ENCODE measurements around the gene ITPKB. TPM values are rescaled to one million over a fixed set of nuclear protein-coding genes. Genes with fewer than 3 reads are reported as not detected.

ITPKB gene
- total RNA-seq, 1 experiment from 2014 or later: 4.4 TPM

- no peak overlapping the region for H3K27ac Mint-ChIP-seq (ENCODE audit: unreplicated experiment)
- H3K4me3 Mint-ChIP-seq (ENCODE audit: unreplicated experiment): no peak overlapping the region
- no peaks in the 10 kb centered on the region for H3K9me3 ChIP-seq
- POLR2A ChIA-PET: no interaction called here
- no peaks in the 10 kb centered on the region for H3K4me1 ChIP-seq
- no peak for TF ChIP-seq CTCF (IDR thresholded peaks at IDR 0.05; ENCODE audit: insufficient read depth in 1 of 2, low read depth in 1 of 2, low read length in 1 of 2, severe bottlenecking in 1 of 2, unreplicated experiment in 1 of 2)
- H3K9me3 Mint-ChIP-seq (ENCODE audit: unreplicated experiment): no peaks in the 10 kb centered on the region
- no peaks in the 10 kb centered on the region for H3K27me3 Mint-ChIP-seq (ENCODE audit: insufficient read depth, unreplicated experiment)
- CTCF ChIA-PET: no interaction called here
- no peaks in the 10 kb centered on the region for H3K27me3 ChIP-seq (replicated peaks; ENCODE audit: control insufficient read depth, insufficient read depth, low read length)
- intact Hi-C loops (cut with micrococcal nuclease; ENCODE audit: unreplicated experiment): no loop called here
- no peaks in the 10 kb centered on the region for H3K36me3 ChIP-seq (ENCODE audit: control insufficient read depth, insufficient read depth, low read length)
- no peak overlapping the region for H3K4me3 ChIP-seq (ENCODE audit: low read depth, low read length)
- BruUV-seq (replicated peaks): no TSS peak
- DNase-seq: no peak
- H3K36me3 Mint-ChIP-seq (ENCODE audit: insufficient read depth, unreplicated experiment): no peaks in the 10 kb centered on the region
- H3K4me1 Mint-ChIP-seq (ENCODE audit: low read depth, unreplicated experiment): no peaks in the 10 kb centered on the region
Measured at GRCh38 chr1:226731257-226731893, 7.7 kb downstream of the ITPKB start.

- H3K27me3 Mint-ChIP-seq (ENCODE audit: insufficient read depth, unreplicated experiment): no peaks in the 10 kb centered on the region
- no TSS peak for BruUV-seq (replicated peaks)
- no peak for TF ChIP-seq CTCF (IDR thresholded peaks at IDR 0.05; ENCODE audit: insufficient read depth in 1 of 2, low read depth in 1 of 2, low read length in 1 of 2, severe bottlenecking in 1 of 2, unreplicated experiment in 1 of 2)
- H3K36me3 ChIP-seq (ENCODE audit: control insufficient read depth, insufficient read depth, low read length): no peaks in the 10 kb centered on the region
- H3K27me3 ChIP-seq (replicated peaks; ENCODE audit: control insufficient read depth, insufficient read depth, low read length): no peaks in the 10 kb centered on the region
- ChIA-PET POLR2A (no interaction called here), CTCF (no interaction called here)
- no peaks in the 10 kb centered on the region for H3K4me1 ChIP-seq
- intact Hi-C loops (cut with micrococcal nuclease; ENCODE audit: unreplicated experiment): no loop called here
- no peak overlapping the region for H3K4me3 ChIP-seq (ENCODE audit: low read depth, low read length)
- H3K9me3 ChIP-seq: no peaks in the 10 kb centered on the region
- H3K27ac Mint-ChIP-seq (ENCODE audit: unreplicated experiment): no peak overlapping the region
- H3K36me3 Mint-ChIP-seq (ENCODE audit: insufficient read depth, unreplicated experiment): no peaks in the 10 kb centered on the region
- DNase-seq: no peak
- H3K4me1 Mint-ChIP-seq (ENCODE audit: low read depth, unreplicated experiment): no peaks in the 10 kb centered on the region
- no peaks in the 10 kb centered on the region for H3K9me3 Mint-ChIP-seq (ENCODE audit: unreplicated experiment)
- no peak overlapping the region for H3K4me3 Mint-ChIP-seq (ENCODE audit: unreplicated experiment)
Measured at GRCh38 chr1:226730836-226731235, 8.2 kb downstream of the ITPKB start.

- no peaks in the 10 kb centered on the region for H3K4me1 Mint-ChIP-seq (ENCODE audit: low read depth, unreplicated experiment)
- no peak overlapping the region for H3K27ac Mint-ChIP-seq (ENCODE audit: unreplicated experiment)
- no peaks in the 10 kb centered on the region for H3K9me3 ChIP-seq
- no peaks in the 10 kb centered on the region for H3K36me3 ChIP-seq (ENCODE audit: control insufficient read depth, insufficient read depth, low read length)
- no peaks in the 10 kb centered on the region for H3K27me3 Mint-ChIP-seq (ENCODE audit: insufficient read depth, unreplicated experiment)
- no peak for DNase-seq
- intact Hi-C loops (cut with micrococcal nuclease; ENCODE audit: unreplicated experiment): no loop called here
- H3K9me3 Mint-ChIP-seq (ENCODE audit: unreplicated experiment): no peaks in the 10 kb centered on the region
- H3K4me3 Mint-ChIP-seq (ENCODE audit: unreplicated experiment): no peak overlapping the region
- H3K4me3 ChIP-seq (ENCODE audit: low read depth, low read length): no peak overlapping the region
- POLR2A ChIA-PET: no interaction called here
- H3K27me3 ChIP-seq (replicated peaks; ENCODE audit: control insufficient read depth, insufficient read depth, low read length): no peaks in the 10 kb centered on the region
- no peak for TF ChIP-seq CTCF (IDR thresholded peaks at IDR 0.05; ENCODE audit: insufficient read depth in 1 of 2, low read depth in 1 of 2, low read length in 1 of 2, severe bottlenecking in 1 of 2, unreplicated experiment in 1 of 2)
- CTCF ChIA-PET: no interaction called here
- BruUV-seq (replicated peaks): no TSS peak
- no peaks in the 10 kb centered on the region for H3K36me3 Mint-ChIP-seq (ENCODE audit: insufficient read depth, unreplicated experiment)
- H3K4me1 ChIP-seq: no peaks in the 10 kb centered on the region
Measured at GRCh38 chr1:226730071-226730470, 9.0 kb downstream of the ITPKB start.
